IMR-90 (cell line): Measurements from ENCODE around the gene PTHLH. TPM values are rescaled to one million over a fixed set of nuclear protein-coding genes. Genes with fewer than 3 reads are reported as not detected.

ENCODE experiments used
- ATAC-seq: fragments of 200-7000 bp; cut with Tn5 transposase; 2 replicates; pipeline ENCODE4 v1.9.1; 2020; ENCODE audit warnings: low read depth, mild to moderate bottlenecking, moderate library complexity
- BruUV-seq: library from RNA; stranded (reverse); fragments of 400-500 nt; replicated peaks from 2 replicates; lab custom pipeline; 2021; lab: Mats Ljungman, UMichigan
- CTCF ChIA-PET: fragments of 300-600 bp; formaldehyde crosslinking; extraction: SDS; loops from one replicate; lab custom pipeline; 2021; ENCODE audit warnings: antibody characterized with exemption; lab: Yijun Ruan, JAX
- POLR2A ChIA-PET: fragments of 300-600 bp; sonication (Branson Sonifier 250); formaldehyde crosslinking; loops from one replicate; lab custom pipeline; 2022; ENCODE audit warnings: antibody characterized with exemption; ENCODE audit not compliant: unreplicated experiment; lab: Charles Lee
- DNase-seq: peaks from one replicate; pipeline ENCODE4 v3.0.0; 2013
- H2AFZ ChIP-seq: replicated peaks from 2 replicates; pipeline ENCODE3; 2013; ENCODE audit warnings: low read length, mild to moderate bottlenecking; ENCODE audit not compliant: poor library complexity
- H2AK5ac ChIP-seq: 2 replicates; pipeline ENCODE4 v1.6.1; 2013; ENCODE audit warnings: low read depth, low read length, inconsistent platforms
- H2AK9ac ChIP-seq: replicated peaks from 2 replicates; pipeline ENCODE3; 2013; ENCODE audit warnings: mild to moderate bottlenecking, low read depth, low read length, moderate library complexity; ENCODE audit not compliant: poor library complexity
- H2BK120ac ChIP-seq: 2 replicates; pipeline ENCODE4 v1.6.1; 2013; ENCODE audit warnings: low read depth, low read length, inconsistent platforms
- H2BK15ac ChIP-seq: 3 replicates; pipeline ENCODE4 v1.6.1; 2013; ENCODE audit warnings: low read depth, low read length, inconsistent platforms
- H2BK20ac ChIP-seq: 2 replicates; pipeline ENCODE4 v1.6.1; 2013; ENCODE audit warnings: low read depth, mild to moderate bottlenecking, inconsistent platforms, low read length, moderate library complexity
- H2BK5ac ChIP-seq: 2 replicates; pipeline ENCODE4 v1.6.1; 2013; ENCODE audit warnings: mild to moderate bottlenecking, low read depth, low read length, inconsistent platforms; ENCODE audit not compliant: poor library complexity, severe bottlenecking
- H3K14ac ChIP-seq: replicated peaks from 2 replicates; pipeline ENCODE4 v1.6.1; 2013; ENCODE audit warnings: low read depth, low read length, inconsistent platforms
- H3K18ac ChIP-seq: 2 replicates; pipeline ENCODE4 v1.6.1; 2013; ENCODE audit warnings: low read depth, low read length, control low read depth
- H3K23ac ChIP-seq: 2 replicates; pipeline ENCODE4 v1.6.1; 2013; ENCODE audit warnings: low read depth, low read length, inconsistent platforms
- H3K27ac ChIP-seq: 2 replicates; pipeline ENCODE4 v1.5.1; 2013; ENCODE audit warnings: mild to moderate bottlenecking, control low read depth, low read length; ENCODE audit not compliant: insufficient read depth
- H3K27me3 ChIP-seq: 2 replicates; pipeline ENCODE4 v1.6.1; 2013; ENCODE audit warnings: low read length; ENCODE audit not compliant: control insufficient read depth, insufficient read depth
- H3K36me3 ChIP-seq: 2 replicates; pipeline ENCODE4 v1.6.1; 2013; ENCODE audit warnings: low read length, mixed read lengths; ENCODE audit not compliant: control insufficient read depth, insufficient read depth
- H3K4ac ChIP-seq: 2 replicates; pipeline ENCODE4 v1.6.1; 2013; ENCODE audit warnings: low read depth, low read length, inconsistent platforms
- H3K4me1 ChIP-seq: 2 replicates; pipeline ENCODE4 v1.6.1; 2013; ENCODE audit warnings: low read length, mixed read lengths; ENCODE audit not compliant: control insufficient read depth, insufficient read depth
- H3K4me2 ChIP-seq: 2 replicates; pipeline ENCODE4 v1.6.1; 2013; ENCODE audit warnings: low read depth, mild to moderate bottlenecking, control low read depth, low read length, moderate library complexity
- H3K4me3 ChIP-seq: 2 replicates; pipeline ENCODE4 v1.5.1; 2013; ENCODE audit warnings: low read depth, mild to moderate bottlenecking, control low read depth, low read length, moderate library complexity; ENCODE audit not compliant: insufficient read depth
- H3K56ac ChIP-seq: 2 replicates; pipeline ENCODE4 v1.6.1; 2013; ENCODE audit warnings: low read length, inconsistent platforms; ENCODE audit not compliant: insufficient read depth; ENCODE audit errors: extremely low read depth
- H3K79me1 ChIP-seq, 2 experiments: 2 replicates each; pipeline ENCODE4 v1.6.1; 2013; ENCODE audit warnings: low read length in 2 of 2, inconsistent platforms in 1 of 2, low read depth in 1 of 2
- H3K9ac ChIP-seq: 2 replicates; pipeline ENCODE4 v1.6.1; 2013; ENCODE audit warnings: low read depth, low read length, control low read depth
- H3K9me1 ChIP-seq: 2 replicates; pipeline ENCODE4 v1.6.1; 2013; ENCODE audit warnings: low read length, inconsistent platforms; ENCODE audit not compliant: insufficient read depth
- H3K9me3 ChIP-seq: 2 replicates; pipeline ENCODE4 v1.6.1; 2013; ENCODE audit warnings: low read length; ENCODE audit not compliant: control insufficient read depth, insufficient read depth
- H4K20me1 ChIP-seq: 2 replicates; pipeline ENCODE4 v1.6.1; 2013; ENCODE audit warnings: low read length, inconsistent platforms; ENCODE audit not compliant: insufficient read depth
- H4K5ac ChIP-seq: 2 replicates; pipeline ENCODE4 v1.6.1; 2013; ENCODE audit warnings: mild to moderate bottlenecking, low read depth, low read length, control low read depth
- H4K8ac ChIP-seq, 2 experiments: 2 replicates each; pipeline ENCODE4 v1.6.1; 2013; ENCODE audit warnings: low read depth in 2 of 2, low read length in 2 of 2, control low read depth in 1 of 2, inconsistent platforms in 1 of 2
- H4K91ac ChIP-seq: 2 replicates; pipeline ENCODE4 v1.6.1; 2013; ENCODE audit warnings: low read depth, low read length, inconsistent platforms; ENCODE audit not compliant: insufficient read depth
- BHLHE40 ChIP-seq: fragments of 150-350 bp; IDR thresholded peaks from 2 replicates; pipeline ENCODE4 v1.6.1; 2016; ENCODE audit warnings: mild to moderate bottlenecking, low read depth, low read length
- CEBPB ChIP-seq: IDR thresholded peaks from 2 replicates; pipeline ENCODE4 v1.6.1; 2012; ENCODE audit warnings: low read depth, low read length, improper control_type of control experiment
- CHD1 ChIP-seq: IDR thresholded peaks from 2 replicates; pipeline ENCODE4 v1.6.1; 2012; ENCODE audit warnings: low read depth, low read length, improper control_type of control experiment
- CTCF ChIP-seq: conservative IDR thresholded peaks from 2 replicates; pipeline ENCODE4 v1.5.1; 2012; ENCODE audit warnings: mild to moderate bottlenecking, low read depth, low read length, improper control_type of control experiment
- ELK1 ChIP-seq: fragments of 150-350 bp; IDR thresholded peaks from 2 replicates; pipeline ENCODE4 v1.6.1; 2016; ENCODE audit warnings: low read depth, mild to moderate bottlenecking, low read length, moderate library complexity, borderline replicate concordance
- FOS ChIP-seq: fragments of 150-350 bp; IDR thresholded peaks from 2 replicates; pipeline ENCODE4 v1.6.1; 2016; ENCODE audit warnings: low read depth, low read length
- MAFK ChIP-seq: IDR thresholded peaks from 2 replicates; pipeline ENCODE4 v1.6.1; 2012; ENCODE audit warnings: low read depth, low read length, improper control_type of control experiment
- MAZ ChIP-seq: IDR thresholded peaks from 2 replicates; pipeline ENCODE4 v1.6.1; 2012; ENCODE audit warnings: low read depth, mild to moderate bottlenecking, low read length, improper control_type of control experiment, moderate library complexity, borderline replicate concordance
- MXI1 ChIP-seq: IDR thresholded peaks from 2 replicates; pipeline ENCODE4 v1.6.1; 2012; ENCODE audit warnings: low read depth, mild to moderate bottlenecking, low read length, moderate library complexity, borderline replicate concordance
- NFE2L2 ChIP-seq: fragments of 150-350 bp; IDR thresholded peaks from 2 replicates; pipeline ENCODE4 v1.6.1; 2016; ENCODE audit warnings: low read depth, mild to moderate bottlenecking, low read length
- POLR2A ChIP-seq: IDR thresholded peaks from 2 replicates; pipeline ENCODE4 v1.6.1; 2012; ENCODE audit warnings: mild to moderate bottlenecking, low read depth, low read length
- RAD21 ChIP-seq: IDR thresholded peaks from 2 replicates; pipeline ENCODE4 v1.6.1; 2012; ENCODE audit warnings: low read length, improper control_type of control experiment
- RCOR1 ChIP-seq: IDR thresholded peaks from 2 replicates; pipeline ENCODE4 v1.6.1; 2012; ENCODE audit warnings: mild to moderate bottlenecking, low read length, improper control_type of control experiment; ENCODE audit not compliant: insufficient replicate concordance
- RFX5 ChIP-seq: IDR thresholded peaks from 2 replicates; pipeline ENCODE4 v1.8.0; 2012; ENCODE audit warnings: low read depth, mild to moderate bottlenecking, low read length, moderate library complexity
- SMC3 ChIP-seq: fragments of 150-350 bp; IDR thresholded peaks from 2 replicates; pipeline ENCODE4 v1.6.1; 2016; ENCODE audit warnings: low read depth, mild to moderate bottlenecking, antibody characterized with exemption, low read length, moderate library complexity
- USF2 ChIP-seq: fragments of 150-350 bp; IDR thresholded peaks from 2 replicates; pipeline ENCODE4 v1.6.1; 2017; ENCODE audit warnings: mild to moderate bottlenecking, antibody characterized with exemption, low read length, low read depth
- WGBS, 2 experiments: methylation state at CpG; one replicate each; pipeline versions ENCODE4 v1.1.5 to v1.1.7; 2013; ENCODE audit warnings: missing lambda C conversion rate in 2 of 2; ENCODE audit not compliant: insufficient read length in 1 of 2; ENCODE audit errors: extremely low coverage in 2 of 2; 5-methylcytosine and 5-hydroxymethylcytosine counted together
- dilution Hi-C: fragments of 300-500 bp; cut with HindIII; formaldehyde crosslinking; loops from one replicate; pipeline ENCODE4 v1.14.3; 2018; ENCODE audit warnings: low sequenced_read_pairs; ENCODE audit not compliant: unreplicated experiment
- in situ Hi-C: fragments of 300-500 bp; cut with MboI; formaldehyde crosslinking; loops from 3 replicates; pipeline ENCODE4 v1.14.3; 2019; ENCODE audit warnings: low sequenced_read_pairs, inconsistent platforms, mixed read lengths
- intact Hi-C: fragments of 100-400 bp; cut with micrococcal nuclease; formaldehyde crosslinking; loops from 2 replicates; pipeline ENCODE4 v1.10.0; 2022
- polyA plus RNA-seq, 3 experiments: library from polyadenylated mRNA; depleted of rRNA; stranded (reverse); fragments of >200 nt; gene quantifications; 2 replicates each; pipeline ENCODE4 v1.2.3, GENCODE V29; 2012; ENCODE audit warnings: low replicate concordance in 1 of 3
- total RNA-seq: library from RNA; depleted of rRNA; stranded (reverse); fragments of >200 nt; gene quantifications from 2 replicates; pipeline ENCODE4 v1.2.3, GENCODE V29; 2012

Gene PTHLH
- total and polyA plus RNA-seq, 2 of the 4 experiments (the other 2 are of a cell fraction) = 0.36 to 1.3 TPM

GRCh38 chr12:27919671-27920235 is 52.8 kb downstream of the PTHLH start:
- H2BK120ac ChIP-seq = no peak overlapping the region
- no peak overlapping the region for H3K23ac ChIP-seq
- no peak overlapping the region for H2AK5ac ChIP-seq
- no peak overlapping the region for H3K27ac ChIP-seq
- no peak overlapping the region for H3K4me2 ChIP-seq
- intact Hi-C loops = no loop called here
- H4K91ac ChIP-seq = no peak overlapping the region
- no peak overlapping the region for H4K5ac ChIP-seq
- in situ Hi-C loops = no loop called here
- H3K27me3 ChIP-seq = no peaks in the 10 kb centered on the region
- no peak overlapping the region for H2BK20ac ChIP-seq
- no peak overlapping the region for H2BK15ac ChIP-seq
- no peak overlapping the region for H3K18ac ChIP-seq
- CTCF ChIA-PET = no interaction called here
- no peaks in the 10 kb centered on the region; the same call in 1 of the 2 replicates for H4K20me1 ChIP-seq
- no peak overlapping the region for H3K4ac ChIP-seq
- dilution Hi-C loops = no loop called here
- no peaks in the 10 kb centered on the region for H3K79me1 ChIP-seq
- H3K9me1 ChIP-seq = peaks cover 6% of the 10 kb centered on the region; the same call in 1 of the 2 replicates
- H3K9ac ChIP-seq = no peak overlapping the region
- DNase-seq (no peak), ATAC-seq (no peak)
- H2AFZ ChIP-seq = no peak overlapping the region
- no peak overlapping the region for H3K4me3 ChIP-seq
- no TSS peak for BruUV-seq
- TF ChIP-seq NFE2L2 (no peak), MAZ (no peak), RCOR1 (no peak), POLR2A (no peak), FOS (no peak), CTCF (no peak), BHLHE40 (no peak), USF2 (no peak), CEBPB (no peak), MAFK (no peak), MXI1 (no peak), RFX5 (no peak), CHD1 (no peak), RAD21 (no peak), SMC3 (no peak), ELK1 (no peak)
- WGBS, 2 experiments = 100% methylated on average over 1 of the region's 7 CpGs; no CpG with 5 or more reads in 1 of the 2 experiments
- no peak overlapping the region for H2BK5ac ChIP-seq
- H3K56ac ChIP-seq = no peak overlapping the region
- no peaks in the 10 kb centered on the region for H3K36me3 ChIP-seq
- no peak overlapping the region for H2AK9ac ChIP-seq
- H3K9me3 ChIP-seq = no peaks in the 10 kb centered on the region
- peaks cover 7% of the 10 kb centered on the region for H3K4me1 ChIP-seq
- no peak overlapping the region for H3K14ac ChIP-seq
- POLR2A ChIA-PET = no interaction called here
- no peak overlapping the region for H4K8ac ChIP-seq
